GM18519 (cell line): ENCODE measurements around the gene KLF11.

ENCODE experiments used
- ATAC-seq: cut with Tn5 transposase; IDR thresholded peaks from one replicate; pipeline ENCODE4 v1.9.1; 2021; ENCODE audit warnings: mild to moderate bottlenecking, moderate library complexity; ENCODE audit not compliant: unreplicated experiment, low FRiP score

KLF11 gene

DNA sequence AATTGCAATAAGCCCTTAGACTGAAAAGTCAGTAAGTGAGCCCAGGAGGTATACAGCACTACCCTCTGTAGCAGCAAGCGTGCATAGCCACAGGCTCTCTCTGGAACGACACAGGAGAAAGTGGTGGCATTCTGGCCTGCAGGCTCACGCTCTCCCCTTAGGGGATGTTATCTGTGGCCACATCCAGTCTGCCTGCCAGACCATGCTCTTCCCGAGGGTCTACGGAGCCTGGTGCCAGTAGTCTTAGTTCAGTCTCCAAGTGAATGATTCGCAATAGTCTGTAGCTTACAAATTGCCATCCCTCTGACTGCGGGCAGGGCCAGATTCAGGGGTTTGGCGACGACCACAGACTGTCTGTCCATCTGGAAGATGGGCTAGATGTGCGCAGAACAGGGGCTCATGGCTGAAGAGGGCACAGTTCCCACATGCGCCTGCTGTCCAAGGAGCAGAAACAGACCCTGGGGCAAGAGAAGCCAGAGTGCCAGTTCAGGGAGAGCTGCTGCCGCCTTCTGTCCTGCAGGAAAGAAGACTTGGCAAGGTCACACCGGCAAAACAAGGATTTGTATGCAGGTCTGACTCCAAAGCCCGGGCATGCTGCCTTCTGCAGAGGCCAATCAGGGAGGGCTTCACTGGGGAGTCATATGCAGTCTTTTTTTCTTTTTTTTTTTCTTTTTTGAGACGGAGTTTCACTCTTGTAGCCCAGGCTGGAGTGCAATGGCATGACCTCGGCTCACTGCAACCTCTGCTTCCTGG lies 3.5 kb upstream of the KLF11 start:
- no peak for ATAC-seq

DNA sequence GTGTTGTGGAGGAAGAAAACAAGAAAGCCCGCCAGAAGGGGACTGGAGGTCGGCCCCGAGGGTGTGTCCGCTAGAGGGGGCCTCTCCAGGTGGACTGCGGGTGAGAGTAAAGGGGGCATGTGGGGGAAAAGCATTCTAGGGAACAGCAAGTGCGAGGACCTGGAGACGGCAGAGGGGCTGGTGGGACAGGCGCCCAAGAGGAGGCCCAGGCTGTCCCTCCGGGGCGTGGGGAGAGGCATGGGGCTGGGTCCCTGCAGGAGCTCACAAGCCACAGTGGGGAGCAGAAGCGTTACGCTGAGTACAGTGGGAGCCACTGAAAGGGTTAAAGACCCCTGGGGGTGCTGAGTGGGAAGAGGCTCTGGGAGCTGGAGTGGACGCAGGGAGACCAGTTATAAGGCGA lies 1.6 kb upstream of the KLF11 start:
- ATAC-seq: no peak

DNA sequence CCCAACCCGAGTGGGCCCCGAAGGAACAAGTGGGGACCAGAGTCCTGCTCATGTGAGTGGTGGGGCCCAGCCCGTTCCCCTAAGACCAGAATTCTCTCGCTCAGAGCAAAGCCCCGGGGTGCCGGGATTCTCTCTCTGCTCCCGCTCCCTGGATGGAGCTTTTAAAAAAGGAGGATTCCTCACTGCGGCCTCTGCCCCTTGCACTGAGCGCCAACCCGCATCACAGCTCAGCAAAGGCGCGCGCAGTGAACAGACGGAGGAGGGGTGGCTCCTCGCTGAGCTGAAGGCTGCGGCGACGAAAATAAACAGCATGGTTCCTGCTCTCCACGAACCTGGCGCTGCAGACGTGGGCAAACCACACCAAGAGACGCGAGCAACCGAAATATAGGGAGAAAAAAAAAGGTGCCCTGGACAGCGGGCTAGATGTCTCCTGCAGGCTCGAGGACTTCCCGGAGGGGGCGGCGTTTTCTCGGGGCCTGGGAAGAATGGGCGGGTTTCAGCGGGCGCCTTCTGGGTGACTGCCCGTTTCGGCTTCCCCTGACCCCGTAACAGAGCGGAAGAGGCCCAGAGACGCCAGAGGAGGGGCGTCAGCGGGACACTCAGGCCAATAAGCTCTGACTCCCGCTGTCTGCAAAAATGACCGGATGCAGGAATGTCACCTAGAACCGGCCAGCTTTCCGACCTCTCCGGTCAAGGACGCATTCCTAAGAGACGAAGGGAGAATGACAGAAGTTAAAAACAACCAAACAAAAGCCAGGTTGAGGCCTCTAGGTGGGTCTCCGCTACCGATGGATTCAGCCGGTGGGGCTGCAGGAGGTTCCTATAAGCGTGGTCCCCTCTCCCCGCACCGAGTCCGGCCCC lies 819 bp upstream of the KLF11 start:
- ATAC-seq: no peak

DNA sequence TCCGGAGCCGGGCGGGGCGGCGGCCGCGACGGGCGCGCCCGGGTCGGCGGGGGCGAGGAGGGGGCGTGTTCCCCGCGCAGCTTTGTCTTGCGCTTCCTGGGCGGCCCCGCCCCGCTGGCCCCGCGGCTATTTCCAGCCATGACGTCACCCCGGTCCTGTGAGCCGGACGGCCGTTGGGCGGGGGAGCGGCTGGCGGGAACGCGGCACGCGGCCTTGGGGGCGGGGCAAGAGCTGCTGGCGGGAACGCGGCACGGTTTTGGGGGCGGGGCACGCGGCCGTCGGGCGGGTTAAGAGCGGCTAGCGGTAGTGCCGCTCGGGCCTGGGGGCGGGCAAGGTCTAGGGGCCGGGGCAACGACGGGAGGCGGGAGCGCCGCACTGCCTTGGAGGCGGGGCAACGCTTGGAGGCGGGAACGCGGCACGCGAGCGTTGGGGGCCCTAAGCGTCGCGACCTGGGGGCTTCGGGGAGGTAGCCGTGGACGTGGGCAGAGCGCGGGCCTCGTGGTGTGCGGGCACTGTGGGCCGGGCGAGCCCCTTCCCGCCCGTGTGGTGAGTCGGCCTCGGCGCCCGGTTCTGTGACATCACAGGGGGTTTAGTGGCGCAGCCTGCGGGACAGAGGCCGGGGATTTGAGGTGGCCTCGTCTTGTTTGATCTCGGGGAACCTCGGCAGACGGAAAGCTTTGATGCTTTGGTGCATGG lies 704 bp downstream of the KLF11 start:
- ATAC-seq: no peak

DNA sequence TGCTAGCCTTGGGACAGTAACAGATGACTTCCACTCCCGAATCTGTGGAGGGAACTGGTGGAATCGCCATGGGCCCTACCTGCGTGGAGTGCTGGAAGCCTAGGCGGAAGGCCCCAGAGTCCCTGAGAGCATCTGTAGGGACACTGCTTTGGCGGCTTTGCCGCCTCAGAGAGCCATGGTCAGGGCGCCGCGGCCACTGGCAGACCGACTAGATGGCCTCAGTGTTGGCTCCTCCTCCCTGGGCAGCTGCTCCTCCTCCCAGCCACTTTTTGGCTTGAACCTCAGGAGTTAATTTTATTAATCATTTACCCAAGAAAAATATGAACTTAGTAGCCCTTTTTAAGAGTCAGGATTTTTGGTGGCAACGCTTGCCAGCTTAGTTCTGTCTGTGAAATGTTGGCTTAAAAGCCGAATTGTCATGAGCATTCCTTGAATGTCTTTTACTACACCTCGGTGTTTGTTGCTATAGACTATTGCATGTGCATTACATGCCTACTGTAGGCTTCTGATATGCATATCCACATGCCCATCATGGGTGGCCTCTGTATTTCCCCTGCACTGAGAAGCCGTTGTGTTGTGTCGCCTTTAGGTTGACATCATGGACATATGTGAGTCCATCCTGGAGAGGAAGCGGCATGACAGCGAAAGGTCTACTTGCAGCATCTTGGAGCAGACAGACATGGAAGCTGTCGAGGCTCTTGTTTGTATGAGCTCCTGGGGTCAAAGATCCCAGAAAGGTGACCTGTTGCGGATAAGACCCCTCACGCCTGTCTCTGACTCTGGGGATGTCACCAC lies 2.4 kb downstream of the KLF11 start:
- no peak for ATAC-seq

DNA sequence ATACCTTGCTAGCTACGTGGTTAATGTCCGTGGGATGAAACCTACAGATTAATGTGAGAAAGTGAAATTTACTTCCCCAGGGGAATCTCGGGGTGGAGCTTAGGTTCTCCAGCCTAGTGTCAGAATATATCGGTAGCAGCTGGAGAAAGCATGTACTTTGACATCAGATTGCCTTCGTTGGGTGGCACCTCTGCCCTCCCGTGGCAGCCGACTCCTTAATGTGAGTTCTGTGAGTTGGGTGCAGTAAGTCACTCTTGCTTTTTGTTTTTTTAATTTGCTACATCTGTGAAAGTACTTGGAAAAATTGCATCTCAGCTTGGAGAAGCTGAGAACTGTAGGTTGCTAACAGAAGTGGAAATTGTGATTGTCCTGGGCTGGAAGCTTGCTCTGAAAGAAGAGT lies 3.6 kb downstream of the KLF11 start:
- ATAC-seq: no peak

DNA sequence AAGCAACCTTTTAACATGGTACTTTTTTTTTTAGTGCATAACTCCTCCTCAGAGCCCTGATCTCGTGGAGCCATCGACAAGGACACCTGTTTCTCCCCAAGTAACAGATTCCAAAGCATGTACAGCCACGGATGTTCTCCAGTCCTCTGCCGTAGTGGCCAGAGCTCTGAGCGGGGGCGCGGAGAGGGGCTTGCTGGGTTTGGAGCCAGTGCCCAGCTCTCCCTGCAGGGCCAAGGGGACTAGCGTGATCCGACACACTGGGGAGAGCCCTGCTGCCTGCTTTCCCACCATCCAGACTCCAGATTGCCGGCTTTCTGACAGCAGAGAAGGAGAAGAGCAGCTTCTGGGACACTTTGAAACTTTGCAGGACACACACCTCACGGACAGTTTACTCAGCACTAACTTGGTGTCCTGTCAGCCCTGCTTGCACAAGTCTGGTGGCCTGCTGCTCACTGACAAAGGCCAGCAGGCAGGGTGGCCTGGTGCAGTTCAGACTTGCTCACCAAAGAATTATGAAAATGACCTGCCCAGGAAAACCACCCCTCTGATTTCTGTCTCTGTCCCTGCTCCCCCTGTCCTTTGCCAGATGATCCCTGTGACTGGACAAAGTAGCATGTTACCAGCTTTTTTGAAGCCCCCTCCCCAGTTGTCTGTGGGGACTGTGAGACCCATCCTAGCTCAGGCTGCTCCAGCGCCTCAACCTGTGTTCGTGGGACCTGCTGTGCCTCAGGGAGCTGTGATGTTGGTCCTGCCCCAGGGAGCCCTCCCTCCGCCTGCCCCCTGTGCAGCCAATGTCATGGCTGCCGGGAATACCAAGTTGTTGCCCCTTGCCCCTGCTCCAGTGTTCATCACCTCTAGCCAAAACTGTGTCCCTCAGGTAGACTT lies 4.5 kb downstream of the KLF11 start:
- no peak for ATAC-seq

DNA sequence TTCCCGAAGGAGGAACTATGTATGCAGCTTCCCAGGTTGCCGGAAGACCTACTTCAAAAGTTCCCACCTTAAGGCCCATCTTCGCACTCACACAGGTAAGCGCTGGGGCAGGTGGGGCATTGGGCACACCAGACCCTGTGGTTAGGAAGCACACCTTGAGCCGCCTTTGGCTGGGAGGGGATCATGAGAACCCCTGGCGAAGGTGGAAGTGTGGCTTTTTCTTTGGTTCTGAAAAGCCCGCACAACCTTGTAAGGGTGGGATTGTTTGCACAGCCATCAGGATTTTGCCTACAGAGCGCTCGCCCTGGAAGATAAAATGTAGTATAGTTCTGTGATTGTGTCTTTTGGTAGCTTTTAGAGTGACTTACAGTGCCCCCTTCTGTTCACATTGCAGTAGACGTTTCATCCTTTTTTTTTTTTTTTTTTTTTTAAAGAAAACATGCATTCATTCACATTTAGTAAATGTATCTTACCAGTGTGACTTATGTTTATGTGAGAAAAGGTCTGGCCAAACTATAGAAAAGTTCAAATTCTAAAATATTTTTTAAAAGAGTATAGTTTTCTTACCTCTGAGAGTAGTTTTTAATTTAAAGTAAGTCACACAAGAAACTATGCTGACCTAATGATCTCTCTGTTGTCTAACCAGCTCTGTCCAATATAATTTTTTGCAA lies 5.3 kb downstream of the KLF11 start:
- ATAC-seq: no peak

DNA sequence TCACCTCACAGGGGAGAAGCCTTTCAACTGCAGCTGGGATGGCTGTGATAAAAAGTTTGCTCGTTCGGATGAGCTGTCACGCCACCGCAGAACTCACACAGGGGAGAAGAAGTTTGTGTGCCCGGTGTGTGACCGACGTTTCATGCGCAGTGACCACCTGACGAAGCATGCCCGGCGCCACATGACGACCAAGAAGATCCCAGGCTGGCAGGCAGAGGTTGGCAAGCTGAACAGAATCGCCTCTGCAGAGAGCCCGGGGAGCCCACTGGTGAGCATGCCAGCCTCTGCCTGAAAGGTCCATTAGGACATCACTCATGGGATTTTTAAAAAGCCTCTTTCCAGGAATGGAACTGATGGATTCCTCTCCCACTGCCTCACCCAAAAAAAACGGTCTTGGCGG lies 8.9 kb downstream of the KLF11 start:
- no peak for ATAC-seq

DNA sequence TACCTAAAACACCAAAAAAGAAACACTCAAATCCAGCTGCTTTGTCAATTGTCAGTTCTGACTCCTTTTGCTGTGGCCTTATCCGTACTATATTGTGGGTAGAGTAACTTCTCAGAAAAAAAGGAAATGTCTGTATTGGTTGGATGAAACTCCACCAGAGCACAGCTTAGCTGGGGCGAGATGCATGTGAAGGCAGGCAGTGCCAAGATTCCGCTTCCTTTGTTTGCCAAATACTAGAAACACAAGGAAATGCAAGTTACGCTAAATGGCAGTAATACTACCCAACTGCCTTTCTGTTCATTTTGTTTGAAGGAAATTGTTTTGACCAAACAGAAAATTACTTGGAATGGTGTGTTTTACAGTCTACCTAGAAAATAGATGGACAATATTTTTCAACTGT lies 10.0 kb downstream of the KLF11 start:
- ATAC-seq: no peak

DNA sequence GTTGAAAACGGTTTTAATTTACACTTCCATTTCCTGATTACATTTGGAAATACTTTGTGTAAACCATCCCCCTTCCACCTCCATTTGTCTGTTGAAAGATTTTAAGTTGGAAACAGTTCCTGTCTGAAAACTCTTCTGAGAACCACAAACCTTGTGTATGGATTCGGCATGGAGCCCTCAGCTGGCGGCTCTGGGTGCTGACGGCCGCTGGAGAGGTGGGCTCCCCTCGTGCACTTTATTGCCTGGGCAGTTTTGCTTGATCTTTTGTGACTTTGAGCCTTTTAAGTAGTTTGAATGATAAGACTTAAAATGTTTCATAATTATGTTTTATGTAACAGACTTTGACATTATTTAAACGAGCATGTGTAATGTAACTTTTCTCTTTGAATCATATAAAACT lies 11.1 kb downstream of the KLF11 start:
- ATAC-seq: no peak

DNA sequence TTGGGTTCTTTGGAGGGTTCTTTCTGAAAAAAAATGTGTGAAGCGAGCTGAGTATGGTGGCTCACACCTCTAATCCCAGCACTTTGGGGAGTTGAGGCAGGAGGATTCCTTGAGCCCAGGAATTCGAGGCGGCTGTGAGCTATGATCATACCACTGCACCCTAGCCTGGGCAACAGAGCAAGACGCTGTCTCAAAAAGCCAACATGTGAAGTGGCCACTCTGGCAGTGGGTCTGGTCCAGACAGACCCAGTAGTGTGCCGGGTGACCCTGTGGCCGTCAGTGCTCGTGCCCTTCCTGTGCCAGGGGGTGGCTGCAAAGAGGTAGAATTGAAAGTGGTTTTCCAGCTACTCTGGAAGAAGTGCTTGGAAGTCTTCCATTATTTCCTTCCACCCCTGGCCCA lies 11.6 kb downstream of the KLF11 start:
- no peak for ATAC-seq

DNA sequence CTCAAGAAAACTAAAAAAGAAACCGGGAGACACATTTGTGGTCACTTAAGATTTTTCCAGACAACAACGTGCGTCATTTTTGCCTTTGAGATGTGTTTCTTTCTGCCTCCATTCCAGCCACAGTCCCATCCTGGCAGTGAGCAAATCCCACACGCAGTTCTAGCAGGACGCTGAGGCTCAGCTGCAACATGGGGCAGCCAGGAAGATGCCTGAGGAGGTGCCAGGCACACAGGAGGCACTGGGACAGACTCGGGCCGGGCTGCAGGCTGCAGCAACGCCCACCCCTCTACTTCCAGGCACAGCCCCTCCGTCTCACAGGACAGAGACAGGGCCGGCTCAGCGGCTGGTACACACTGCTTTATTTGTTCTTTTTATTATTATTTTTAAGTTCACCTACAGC lies 13.1 kb downstream of the KLF11 start:
- ATAC-seq: no peak

DNA sequence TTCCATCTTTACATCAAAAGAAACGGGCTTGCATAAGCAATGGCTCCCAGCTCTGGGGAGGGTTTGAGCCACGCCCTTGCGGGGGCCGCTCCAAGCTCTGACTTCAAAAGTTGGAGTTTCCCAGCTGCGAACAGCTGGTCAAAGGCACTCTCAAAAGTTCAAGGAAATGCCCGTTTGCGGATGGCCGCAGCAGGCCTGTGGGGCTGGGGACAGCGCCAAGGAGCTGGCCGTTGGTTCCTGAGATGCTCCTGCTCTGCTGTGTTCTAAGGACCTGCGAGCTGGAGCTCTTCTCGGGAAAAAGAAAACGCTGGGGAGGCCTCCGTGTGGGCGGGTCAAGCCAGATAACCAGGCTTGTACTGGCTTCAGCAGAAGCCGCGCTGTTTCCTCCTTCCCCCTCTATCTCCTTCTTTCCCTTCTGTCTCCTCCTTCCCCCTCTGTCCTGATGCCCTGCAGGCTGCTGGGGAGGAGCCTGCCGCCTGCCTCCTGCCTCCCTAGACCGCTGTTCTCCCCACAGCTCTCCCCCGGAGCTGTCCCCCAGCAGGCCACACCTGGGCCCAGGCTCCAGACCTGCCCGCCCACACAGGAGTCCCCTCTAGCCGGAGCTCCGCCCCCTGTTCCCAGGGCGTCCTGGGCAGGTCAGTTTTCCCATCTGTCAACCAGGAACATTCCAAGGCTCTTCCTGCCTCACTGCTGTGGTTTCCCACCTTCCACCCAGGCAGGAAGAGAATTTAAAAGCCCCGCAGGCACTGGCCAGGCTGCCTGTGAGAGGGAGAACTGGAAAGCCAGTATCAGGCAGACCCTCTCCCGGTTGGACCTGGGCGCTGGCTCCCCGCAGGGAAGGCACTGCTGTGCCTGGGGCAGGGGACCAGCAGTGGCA lies 14.1 kb downstream of the KLF11 start:
- ATAC-seq: no peak

DNA sequence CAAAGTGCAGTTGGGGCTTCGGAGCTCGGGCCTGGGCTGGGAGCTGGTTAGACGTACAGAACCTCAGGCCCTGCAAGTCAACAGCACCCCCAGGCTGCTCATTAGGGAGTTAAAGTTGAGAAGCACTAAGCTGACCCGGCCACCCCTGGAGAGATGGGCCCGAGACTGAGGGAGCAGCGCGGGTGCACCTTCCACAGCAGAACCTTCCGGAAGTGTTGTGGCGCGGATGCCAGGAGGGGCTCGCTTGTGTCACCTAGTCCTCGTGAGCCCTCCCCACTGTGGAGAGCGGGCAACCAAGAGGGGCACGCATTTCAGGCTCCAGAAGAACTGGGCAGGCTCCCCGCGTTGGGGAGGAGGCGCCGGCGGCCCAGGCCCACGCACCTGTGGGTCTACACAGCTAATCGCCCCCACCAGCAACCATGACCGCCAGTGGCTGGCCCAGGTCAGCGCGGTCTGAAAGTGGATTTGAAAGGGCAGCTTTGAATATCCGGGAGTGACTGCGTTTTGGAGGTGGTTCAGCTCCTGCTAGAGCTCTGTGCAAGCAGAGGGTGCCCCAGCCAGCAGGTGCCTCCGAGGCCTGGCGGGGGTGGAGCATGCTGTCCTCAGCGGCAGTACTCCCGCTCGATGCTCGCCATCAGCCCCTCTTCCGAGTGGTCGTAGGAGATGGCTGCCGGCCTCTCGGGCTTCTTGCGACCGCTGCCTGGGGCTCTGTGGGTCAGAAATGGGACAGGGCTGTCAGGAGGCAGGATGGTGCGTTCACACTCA lies 15.1 kb downstream of the KLF11 start:
- no peak for ATAC-seq

DNA sequence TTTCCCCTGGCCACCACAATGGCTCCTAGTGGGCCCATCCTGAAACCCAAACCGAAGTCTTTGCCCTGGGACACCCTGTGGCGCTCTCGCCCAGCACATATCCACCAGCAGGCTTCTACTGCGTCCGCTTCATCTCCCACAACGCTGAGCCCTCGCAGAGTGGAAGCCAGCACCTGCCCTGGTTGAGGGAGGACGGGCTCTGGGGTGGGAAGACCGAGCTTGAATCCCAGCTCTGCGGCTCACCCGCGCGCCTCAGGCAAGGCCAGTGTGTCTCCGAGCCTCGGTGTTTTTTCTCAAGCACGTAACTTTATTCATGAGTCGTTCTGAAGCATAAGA lies 15.6 kb downstream of the KLF11 start:
- ATAC-seq: no peak

DNA sequence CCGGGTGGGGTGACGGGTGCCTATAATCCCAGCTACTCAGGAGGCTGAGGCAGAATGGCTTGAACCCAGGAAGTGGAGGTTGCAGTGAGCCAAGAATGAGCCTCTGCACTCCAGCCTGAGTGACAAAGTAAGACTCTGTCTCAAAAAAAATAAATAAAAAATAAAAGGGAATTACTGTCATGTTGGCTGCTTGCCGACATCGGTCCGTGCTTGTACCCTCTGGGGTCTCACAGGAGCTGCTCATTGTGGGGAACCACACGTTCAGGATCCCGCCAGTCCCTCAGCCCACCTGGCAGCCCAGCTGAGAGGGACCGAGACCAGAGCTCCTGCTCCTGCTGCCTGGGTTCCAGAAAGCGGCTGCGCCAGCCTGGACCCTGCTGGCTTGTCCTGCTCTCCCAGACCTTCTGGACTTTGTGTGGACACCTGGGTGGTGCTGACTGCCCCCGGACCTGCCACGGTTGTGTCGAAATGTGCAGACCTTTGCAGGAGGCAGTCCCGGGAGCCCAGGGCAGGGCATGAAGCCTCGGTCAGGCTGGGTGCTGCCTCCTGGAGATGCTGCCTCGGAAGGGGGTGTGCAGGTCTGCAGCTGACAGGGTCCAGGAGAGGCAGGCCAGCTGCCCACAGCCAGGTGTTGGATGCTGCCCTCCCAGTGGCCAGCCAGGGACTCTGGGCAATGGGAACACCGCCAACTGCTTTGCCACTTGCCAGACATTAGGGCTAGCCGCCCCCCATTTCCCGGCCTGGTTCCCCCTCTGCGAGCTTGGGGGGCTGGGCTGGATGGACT lies 16.4 kb downstream of the KLF11 start:
- no peak for ATAC-seq
